DLD1 (cell line): Measurements from ENCODE around the gene ZNF627.
"Not testable (repeated sequence)": the region's sequence is repeated elsewhere in the genome, so short reads cannot be mapped to it uniquely, and the experiment has no call there.

Experiments used
- in situ Hi-C: cut with HindIII; loops from 2 replicates; pipeline ENCODE4 v1.10.0; 2017; ENCODE audit warnings: low sequenced_read_pairs

The ZNF627 gene

GRCh38 chr19:11597202-11598102 is at the start of gene ZNF627:
Gene ZNF627 (plus strand): TSS chr19:11597483. CDS start chr19:11597628, 145 bp downstream.
- in situ Hi-C loops: no loop called here

GRCh38 chr19:11547929-11548700 is 49.2 kb upstream of the ZNF627 start:
- in situ Hi-C loops: no loop called here

GRCh38 chr19:11549386-11549953 is 47.8 kb upstream of the ZNF627 start:
- in situ Hi-C loops: no loop called here

GRCh38 chr19:11550265-11550664 is 47.0 kb upstream of the ZNF627 start:
- in situ Hi-C loops: no loop called here

- in situ Hi-C loops: no loop called here
Observed at GRCh38 chr19:11551603-11552235, 45.6 kb upstream of the ZNF627 start.

- in situ Hi-C loops: no loop called here
Observed at GRCh38 chr19:11552666-11553372, 44.5 kb upstream of the ZNF627 start.

- in situ Hi-C loops: no loop called here
Observed at GRCh38 chr19:11554160-11554559, 43.1 kb upstream of the ZNF627 start.

GRCh38 chr19:11555246-11555645 is 42.0 kb upstream of the ZNF627 start:
- in situ Hi-C loops: no loop called here

GRCh38 chr19:11556634-11557420 is 40.5 kb upstream of the ZNF627 start:
- in situ Hi-C loops: no loop called here

GRCh38 chr19:11558881-11559828 is 38.1 kb upstream of the ZNF627 start, which contains the start of gene ELOF1:
Gene ELOF1 (minus strand): TSS chr19:11559230. CDS start chr19:11554347, 4,883 bp downstream.
- in situ Hi-C loops: no loop called here

- in situ Hi-C loops: no loop called here
Observed at GRCh38 chr19:11560404-11561051, 36.8 kb upstream of the ZNF627 start.

- in situ Hi-C loops: no loop called here
Observed at GRCh38 chr19:11563532-11563931, 33.8 kb upstream of the ZNF627 start.

GRCh38 chr19:11564082-11564807 is 33.0 kb upstream of the ZNF627 start:
- in situ Hi-C loops: not testable (repeated sequence)

GRCh38 chr19:11565649-11565980 is 31.7 kb upstream of the ZNF627 start:
- in situ Hi-C loops: not testable (repeated sequence)

- in situ Hi-C loops: no loop called here
Observed at GRCh38 chr19:11566164-11566563, 31.1 kb upstream of the ZNF627 start.

GRCh38 chr19:11570039-11570462 is 27.2 kb upstream of the ZNF627 start:
- in situ Hi-C loops: no loop called here

GRCh38 chr19:11573354-11573753 is 23.9 kb upstream of the ZNF627 start:
- in situ Hi-C loops: not testable (repeated sequence)
